Central memory CD4-positive, alpha-beta T cell (primary cell): ENCODE results near the gene SLC1A4.
"Not testable (repeated sequence)": the region's sequence is repeated elsewhere in the genome, so short reads cannot be mapped to it uniquely, and the experiment has no call there.

ENCODE experiments used
- DNase-seq: peaks from one replicate; pipeline ENCODE4 v3.0.0; 2022

SLC1A4 gene

GRCh38 chr2:65027616-65028244, 38.5 kb downstream of the SLC1A4 start:
- DNase-seq, result no peak

- no peak for DNase-seq
These were observed 41.5 kb downstream of the SLC1A4 start for GRCh38 chr2:65030476-65031332.

GRCh38 chr2:65031341-65032018, 42.3 kb downstream of the SLC1A4 start:
- no peak for DNase-seq

- DNase-seq, result no peak
These were observed 43.1 kb downstream of the SLC1A4 start for GRCh38 chr2:65032019-65032975.

- DNase-seq, result no peak
These were observed 44.0 kb downstream of the SLC1A4 start for GRCh38 chr2:65033178-65033577.

- DNase-seq, result not testable (repeated sequence)
These were observed 44.5 kb downstream of the SLC1A4 start for GRCh38 chr2:65033667-65034066.

GRCh38 chr2:65035351-65035943, 46.2 kb downstream of the SLC1A4 start:
- no peak for DNase-seq

- DNase-seq, result no peak
These were observed 48.0 kb downstream of the SLC1A4 start for GRCh38 chr2:65037178-65037577.

- DNase-seq, result no peak
These were observed 50.4 kb downstream of the SLC1A4 start for GRCh38 chr2:65039640-65040039.

GRCh38 chr2:65040400-65041261, 51.4 kb downstream of the SLC1A4 start:
- peak; percentile 61 for DNase-seq

GRCh38 chr2:65043001-65043400, 53.8 kb downstream of the SLC1A4 start:
- no peak for DNase-seq

GRCh38 chr2:65044097-65044735, 55.0 kb downstream of the SLC1A4 start:
- no peak for DNase-seq

- DNase-seq, result no peak
These were observed 56.5 kb downstream of the SLC1A4 start for GRCh38 chr2:65045651-65046050.

GRCh38 chr2:65046633-65047407, 57.6 kb downstream of the SLC1A4 start:
- DNase-seq, result no peak

GRCh38 chr2:65049010-65049639, 59.9 kb downstream of the SLC1A4 start:
- DNase-seq, result no peak

GRCh38 chr2:65050931-65051330, 61.7 kb downstream of the SLC1A4 start:
- no peak for DNase-seq

- DNase-seq, result peak; percentile 45
These were observed 64.0 kb downstream of the SLC1A4 start for GRCh38 chr2:65053199-65053598.

GRCh38 chr2:65054749-65055421, 65.7 kb downstream of the SLC1A4 start:
- no peak for DNase-seq
